ENCODE data around the gene MTUS2. TPM values are rescaled to one million over a fixed set of nuclear protein-coding genes. Genes with fewer than 3 reads are reported as not detected.

Gene MTUS2
- total RNA-seq, 1 donor from 2014 or later: not detected

DNA sequence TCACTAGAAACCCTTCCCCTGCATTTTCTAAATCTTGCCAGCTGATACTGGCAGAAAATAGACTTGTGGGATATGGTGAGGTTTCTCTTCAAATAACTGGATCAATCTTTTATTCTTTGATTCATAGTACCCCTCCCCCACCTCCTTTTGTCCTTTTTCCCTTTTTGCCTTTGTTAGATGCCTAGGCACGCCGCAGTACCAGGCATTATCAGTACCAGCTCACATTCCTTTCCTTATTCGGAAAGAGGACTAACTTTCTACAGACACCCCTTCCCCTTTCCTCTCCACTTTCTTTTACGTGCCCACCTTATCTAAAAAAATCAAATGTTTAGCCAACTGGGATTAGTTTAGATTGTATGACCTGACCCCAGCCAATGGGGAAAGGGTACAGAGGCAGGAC, 226.4 kb downstream of the MTUS2 start:
- no peaks in the 10 kb centered on the region for H3K36me3 Mint-ChIP-seq (ENCODE audit: low read depth)
- no peak overlapping the region for H3K4me3 Mint-ChIP-seq
- DNase-seq: no peak
- peaks cover 30% of the 10 kb centered on the region for H3K9me3 Mint-ChIP-seq
- H3K27ac Mint-ChIP-seq: no peak overlapping the region
- no peaks in the 10 kb centered on the region for H3K27me3 Mint-ChIP-seq
- no peaks in the 10 kb centered on the region for H3K4me1 Mint-ChIP-seq
- intact Hi-C loops (cut with micrococcal nuclease): no loop called here

GRCh38 chr13:29049524-29049923, 229.4 kb downstream of the MTUS2 start:
- intact Hi-C loops (cut with micrococcal nuclease): no loop called here
- Mint-ChIP-seq H3K4me3 (no peak overlapping the region), H3K36me3 (ENCODE audit: low read depth) (no peaks in the 10 kb centered on the region), H3K4me1 (no peaks in the 10 kb centered on the region), H3K27ac (no peak overlapping the region), H3K9me3 (peaks cover 30% of the 10 kb centered on the region), H3K27me3 (no peaks in the 10 kb centered on the region)
- DNase-seq: no peak

DNA sequence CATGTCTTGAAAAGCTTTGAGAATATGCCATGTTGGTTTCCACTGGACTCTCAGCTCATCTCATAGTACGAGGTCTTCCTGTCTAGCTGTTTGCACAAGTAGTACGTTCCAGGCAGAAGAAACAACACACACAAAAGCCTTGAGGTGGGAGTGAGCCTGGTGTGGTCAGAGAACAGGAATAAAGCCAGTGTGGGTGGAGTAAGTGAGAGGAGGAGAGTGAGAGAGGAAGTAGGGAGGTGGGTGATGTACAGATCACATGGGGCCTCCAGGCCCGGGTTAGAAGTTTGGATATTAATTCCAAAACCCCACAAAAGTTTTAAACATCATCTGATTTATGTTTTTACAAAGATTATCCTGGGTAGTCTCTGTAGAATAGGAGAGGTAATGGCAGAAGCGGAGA, 230.6 kb downstream of the MTUS2 start:
- Mint-ChIP-seq H3K4me1 (no peaks in the 10 kb centered on the region), H3K36me3 (ENCODE audit: low read depth) (no peaks in the 10 kb centered on the region), H3K4me3 (no peak overlapping the region), H3K27ac (no peak overlapping the region), H3K9me3 (peaks cover 29% of the 10 kb centered on the region), H3K27me3 (no peaks in the 10 kb centered on the region)
- intact Hi-C loops (cut with micrococcal nuclease): no loop called here
- no peak for DNase-seq

DNA sequence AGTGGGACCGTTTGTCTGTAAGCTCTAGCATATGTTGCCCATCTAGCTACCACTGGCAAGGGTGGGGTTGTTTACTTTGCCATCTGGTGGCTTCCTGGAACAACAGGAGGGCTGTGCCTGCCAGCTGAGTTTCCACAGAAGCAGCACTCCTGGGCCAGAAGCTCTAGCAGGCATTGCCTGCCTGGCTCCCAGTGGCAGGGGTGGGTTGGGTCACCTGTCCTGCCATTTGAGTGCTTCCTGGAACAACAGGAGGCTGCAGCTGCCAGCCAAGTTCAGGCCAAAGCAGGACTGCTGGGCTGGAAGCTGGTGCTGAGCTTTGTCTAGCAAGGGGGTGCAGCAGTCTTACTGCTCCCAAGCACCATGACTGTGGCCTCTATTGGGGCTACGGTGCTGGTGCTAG, 239.7 kb downstream of the MTUS2 start:
- Mint-ChIP-seq H3K4me1 (no peaks in the 10 kb centered on the region), H3K9me3 (peaks cover 20% of the 10 kb centered on the region), H3K27me3 (no peaks in the 10 kb centered on the region), H3K4me3 (no peak overlapping the region), H3K36me3 (ENCODE audit: low read depth) (no peaks in the 10 kb centered on the region), H3K27ac (no peak overlapping the region)
- intact Hi-C loops (cut with micrococcal nuclease): no loop called here
- no peak for DNase-seq

DNA sequence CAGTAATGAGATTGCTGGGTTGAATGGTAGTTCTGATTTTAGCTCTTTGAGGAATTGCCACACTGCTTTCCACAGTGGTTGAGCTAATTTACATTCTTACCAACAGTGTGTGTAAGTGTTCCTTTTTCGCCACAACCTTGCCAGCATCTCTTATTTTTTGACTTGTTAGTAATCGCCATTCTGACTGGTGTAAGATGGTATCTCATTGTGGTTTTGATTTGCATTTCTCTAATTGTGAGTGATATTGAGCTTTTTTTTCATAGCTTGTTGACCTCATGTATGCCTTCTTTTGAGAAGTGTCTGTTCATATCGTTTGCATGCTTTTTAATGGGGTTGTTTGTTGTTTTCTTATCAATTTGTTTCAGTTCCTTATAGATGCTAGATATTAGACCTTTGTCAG, 245.0 kb downstream of the MTUS2 start:
- Mint-ChIP-seq H3K9me3 (no peaks in the 10 kb centered on the region), H3K4me3 (no peak overlapping the region), H3K4me1 (no peaks in the 10 kb centered on the region), H3K27ac (no peak overlapping the region), H3K36me3 (ENCODE audit: low read depth) (no peaks in the 10 kb centered on the region), H3K27me3 (no peaks in the 10 kb centered on the region)
- intact Hi-C loops (cut with micrococcal nuclease): no loop called here
- DNase-seq: no peak

GRCh38 chr13:29067306-29067945, 247.3 kb downstream of the MTUS2 start:
- H3K4me3 Mint-ChIP-seq: no peak overlapping the region

DNA sequence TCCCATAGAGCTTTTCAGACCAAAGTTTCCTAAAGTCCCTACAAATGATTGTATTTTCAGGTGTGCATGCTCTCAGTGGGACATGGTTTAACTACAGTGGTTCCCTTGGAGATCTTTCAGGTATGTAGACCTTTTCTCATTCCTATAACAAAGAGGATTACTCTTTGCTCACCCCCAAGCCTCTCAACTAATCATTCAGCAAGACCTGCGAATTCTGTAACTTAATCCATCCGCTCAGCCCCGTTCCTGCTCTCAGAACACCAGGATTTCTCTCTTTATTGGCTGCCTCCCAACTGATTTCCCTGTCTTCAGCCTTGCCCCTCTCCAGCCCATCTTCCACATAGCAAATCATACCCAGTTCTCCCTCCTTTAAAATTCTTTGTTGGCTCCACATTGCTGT, 253.6 kb downstream of the MTUS2 start:
- Mint-ChIP-seq H3K36me3 (ENCODE audit: low read depth) (no peaks in the 10 kb centered on the region), H3K4me1 (no peaks in the 10 kb centered on the region), H3K27ac (no peak overlapping the region)

More at GRCh38 chr13:29067306-29067945, 247.3 kb downstream of the MTUS2 start:
- Mint-ChIP-seq H3K27ac (no peak overlapping the region), H3K4me1 (no peaks in the 10 kb centered on the region), H3K9me3 (no peaks in the 10 kb centered on the region), H3K27me3 (no peaks in the 10 kb centered on the region), H3K36me3 (ENCODE audit: low read depth) (no peaks in the 10 kb centered on the region)
- intact Hi-C loops (cut with micrococcal nuclease): no loop called here
- DNase-seq: no peak

DNA sequence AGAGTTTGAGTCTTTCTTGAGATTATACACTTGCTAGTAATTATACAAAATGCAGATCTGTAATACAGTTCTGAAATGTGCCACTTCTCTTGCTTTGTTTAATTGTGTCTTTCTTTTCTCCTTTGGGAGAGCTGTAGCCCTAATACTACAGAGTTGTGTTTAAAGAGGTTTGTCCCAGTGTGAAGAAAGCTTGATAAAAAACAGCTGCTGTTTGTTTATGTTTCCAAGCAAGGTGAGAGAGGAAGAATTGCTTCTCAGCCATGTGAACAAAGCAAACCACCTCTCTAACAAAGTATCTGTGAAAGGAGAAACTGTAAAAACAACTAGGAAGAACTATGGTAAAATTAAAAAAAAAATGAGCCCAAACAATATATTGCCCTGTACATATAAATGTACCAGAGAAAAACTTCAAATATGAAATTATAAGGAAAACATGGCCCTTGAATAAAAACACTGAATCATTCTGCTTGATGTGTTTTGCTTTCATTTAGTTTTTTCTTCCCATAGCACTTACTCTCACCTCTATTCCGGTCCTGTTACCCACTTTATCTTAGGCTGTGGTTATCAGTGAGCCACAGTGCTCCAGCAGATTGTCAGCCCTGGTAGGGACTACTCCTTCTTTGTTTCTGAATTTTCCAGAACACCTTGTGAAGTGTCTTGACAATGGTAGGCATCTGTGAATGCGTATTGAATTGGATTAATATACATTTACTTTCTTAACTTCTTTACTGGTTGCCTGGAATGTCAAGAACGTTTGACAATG, 257.1 kb downstream of the MTUS2 start:
- Mint-ChIP-seq H3K4me3 (no peak overlapping the region), H3K36me3 (ENCODE audit: low read depth) (no peaks in the 10 kb centered on the region), H3K4me1 (peaks cover 6% of the 10 kb centered on the region), H3K27ac (no peak overlapping the region), H3K9me3 (no peaks in the 10 kb centered on the region), H3K27me3 (no peaks in the 10 kb centered on the region)
- no peak for DNase-seq
- intact Hi-C loops (cut with micrococcal nuclease): no loop called here

More for the DNA sequence above, 253.6 kb downstream of the MTUS2 start:
- Mint-ChIP-seq H3K9me3 (no peaks in the 10 kb centered on the region), H3K27me3 (no peaks in the 10 kb centered on the region), H3K4me3 (no peak overlapping the region)
- intact Hi-C loops (cut with micrococcal nuclease): no loop called here
- no peak for DNase-seq

GRCh38 chr13:29081036-29081435, 260.9 kb downstream of the MTUS2 start:
- H3K27me3 Mint-ChIP-seq: no peaks in the 10 kb centered on the region
- no peak overlapping the region for H3K4me3 Mint-ChIP-seq
- H3K9me3 Mint-ChIP-seq: no peaks in the 10 kb centered on the region
- no peak overlapping the region for H3K27ac Mint-ChIP-seq
- peak; percentile 72 for DNase-seq
- peaks cover 6% of the 10 kb centered on the region for H3K4me1 Mint-ChIP-seq
- H3K36me3 Mint-ChIP-seq (ENCODE audit: low read depth): no peaks in the 10 kb centered on the region
- intact Hi-C loops (cut with micrococcal nuclease): no loop called here

GRCh38 chr13:29081697-29082440, 261.7 kb downstream of the MTUS2 start:
- no peaks in the 10 kb centered on the region for H3K27me3 Mint-ChIP-seq
- no peak for DNase-seq
- H3K4me1 Mint-ChIP-seq: peaks cover 6% of the 10 kb centered on the region
- no peaks in the 10 kb centered on the region for H3K9me3 Mint-ChIP-seq
- H3K36me3 Mint-ChIP-seq (ENCODE audit: low read depth): no peaks in the 10 kb centered on the region
- intact Hi-C loops (cut with micrococcal nuclease): no loop called here
- no peak overlapping the region for H3K27ac Mint-ChIP-seq
- H3K4me3 Mint-ChIP-seq: no peak overlapping the region

DNA sequence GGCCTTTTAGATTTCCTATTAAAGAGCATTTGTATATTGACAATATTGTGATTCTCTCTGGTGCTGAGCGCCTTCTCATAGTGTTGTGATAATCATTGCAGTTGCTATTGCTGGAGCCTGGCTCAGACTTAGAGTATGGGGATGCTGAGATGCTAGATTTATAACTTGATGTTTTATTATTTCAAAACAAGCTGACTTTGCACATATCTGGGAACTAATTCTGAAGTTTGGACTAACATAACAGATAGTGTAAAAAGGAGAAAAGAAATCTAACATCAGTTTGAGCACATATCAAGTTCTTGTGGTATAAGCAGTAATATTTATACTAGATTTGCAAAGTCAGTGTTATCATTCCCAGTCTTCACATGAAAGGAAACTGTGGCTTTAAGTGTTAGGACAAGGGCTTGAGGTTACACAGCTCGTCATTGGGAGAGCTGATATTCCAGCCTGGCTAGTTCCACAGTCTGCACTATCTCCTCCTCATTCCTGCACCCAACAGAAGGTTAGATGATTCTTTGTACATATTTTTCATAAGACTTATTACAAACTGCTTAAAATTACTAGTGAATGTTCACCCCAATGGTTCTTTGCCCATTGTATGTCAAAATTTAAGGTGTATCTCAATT, 279.8 kb downstream of the MTUS2 start:
- Mint-ChIP-seq H3K27me3 (no peaks in the 10 kb centered on the region), H3K36me3 (ENCODE audit: low read depth) (no peaks in the 10 kb centered on the region), H3K9me3 (no peaks in the 10 kb centered on the region), H3K4me3 (no peak overlapping the region), H3K27ac (no peak overlapping the region), H3K4me1 (no peaks in the 10 kb centered on the region)
- intact Hi-C loops (cut with micrococcal nuclease): no loop called here
- DNase-seq: no peak

DNA sequence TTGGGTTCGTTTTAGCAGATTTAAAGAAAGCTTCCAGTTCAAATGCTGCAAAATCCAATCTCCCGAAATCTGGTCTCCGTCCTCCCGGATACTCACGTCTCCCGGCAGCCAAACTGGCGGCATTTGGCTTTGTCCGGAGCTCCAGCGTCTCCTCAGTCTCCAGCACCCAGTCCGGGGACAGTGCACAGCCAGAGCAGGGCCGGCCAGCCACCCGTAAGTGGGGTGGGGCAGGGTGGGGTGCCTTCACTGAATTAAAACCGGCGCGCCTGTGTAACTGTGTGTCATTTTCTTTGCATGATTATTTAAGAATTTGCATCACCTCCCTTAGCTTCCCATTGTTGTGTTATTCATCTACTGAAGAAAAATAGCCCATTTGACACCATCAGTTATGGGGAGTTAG, 280.6 kb downstream of the MTUS2 start:
- H3K4me1 Mint-ChIP-seq: no peaks in the 10 kb centered on the region
- DNase-seq: no peak
- H3K4me3 Mint-ChIP-seq: no peak overlapping the region
- H3K27me3 Mint-ChIP-seq: no peaks in the 10 kb centered on the region
- intact Hi-C loops (cut with micrococcal nuclease): no loop called here
- no peaks in the 10 kb centered on the region for H3K36me3 Mint-ChIP-seq (ENCODE audit: low read depth)
- no peaks in the 10 kb centered on the region for H3K9me3 Mint-ChIP-seq
- H3K27ac Mint-ChIP-seq: no peak overlapping the region

GRCh38 chr13:29101409-29101808, 281.3 kb downstream of the MTUS2 start:
- no peak for DNase-seq
- H3K36me3 Mint-ChIP-seq (ENCODE audit: low read depth): no peaks in the 10 kb centered on the region
- no peak overlapping the region for H3K4me3 Mint-ChIP-seq
- H3K4me1 Mint-ChIP-seq: no peaks in the 10 kb centered on the region
- H3K27ac Mint-ChIP-seq: no peak overlapping the region
- H3K27me3 Mint-ChIP-seq: no peaks in the 10 kb centered on the region
- intact Hi-C loops (cut with micrococcal nuclease): no loop called here
- no peaks in the 10 kb centered on the region for H3K9me3 Mint-ChIP-seq

- no peak overlapping the region for H3K27ac Mint-ChIP-seq
- no peaks in the 10 kb centered on the region for H3K9me3 Mint-ChIP-seq
- H3K36me3 Mint-ChIP-seq (ENCODE audit: low read depth): no peaks in the 10 kb centered on the region
- no peaks in the 10 kb centered on the region for H3K27me3 Mint-ChIP-seq
- DNase-seq: no peak
- no peaks in the 10 kb centered on the region for H3K4me1 Mint-ChIP-seq
- H3K4me3 Mint-ChIP-seq: no peak overlapping the region
- intact Hi-C loops (cut with micrococcal nuclease): no loop called here
Measured at GRCh38 chr13:29101905-29102304, 281.8 kb downstream of the MTUS2 start.
